NT2/D1 (cell line): Measurements from ENCODE around the gene ELMO1.

ENCODE experiments used
- YY1 ChIP-seq: IDR thresholded peaks from 2 replicates; pipeline ENCODE4 v1.6.1; 2011; ENCODE audit not compliant: insufficient read length, insufficient read depth
- ZNF274 ChIP-seq: IDR thresholded peaks from 2 replicates; pipeline ENCODE4 v1.6.1; 2011; ENCODE audit warnings: mild to moderate bottlenecking, low read depth, low read length

DNA sequence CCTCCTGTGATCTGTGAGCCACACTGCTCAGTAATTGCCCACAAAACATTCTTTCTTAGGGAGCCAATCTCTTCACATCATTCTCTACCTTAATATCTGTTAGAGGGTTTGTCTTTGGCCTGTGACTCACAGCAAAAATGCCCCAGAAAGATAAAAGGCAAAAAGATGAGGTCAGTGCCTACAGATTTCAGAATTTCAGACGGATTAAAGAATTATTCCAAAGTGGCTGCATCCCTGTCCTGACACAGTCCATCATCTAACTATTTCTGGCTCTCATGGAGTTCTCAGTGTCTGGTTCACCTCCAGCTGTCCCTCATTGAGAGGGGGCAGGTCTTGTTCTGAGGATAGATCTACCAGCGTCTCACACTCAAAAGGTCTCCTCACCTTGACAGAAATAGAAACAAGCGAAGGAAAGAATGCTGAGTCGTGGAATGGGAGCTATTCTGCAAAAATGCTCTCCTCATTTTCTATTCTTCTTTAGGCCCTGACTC, 585.8 kb downstream of the ELMO1 start:
- TF ChIP-seq ZNF274 (no peak), YY1 (no peak)
